HEK293T (cell line): ENCODE results near the gene TGFBR2.

ENCODE experiments used
- CTBP1 ChIP-seq: fragments of 450-650 bp; IDR thresholded peaks from 2 replicates; pipeline ENCODE4 v1.6.1; 2016; ENCODE audit warnings: borderline replicate concordance
- FOXA1 ChIP-seq: fragments of 450-650 bp; IDR thresholded peaks from 2 replicates; pipeline ENCODE4 v1.6.1; 2016; ENCODE audit warnings: mild to moderate bottlenecking
- FOXK2 ChIP-seq: fragments of 450-650 bp; IDR thresholded peaks from 2 replicates; pipeline ENCODE4 v1.6.1; 2016; ENCODE audit warnings: mild to moderate bottlenecking
- FOXM1 ChIP-seq: fragments of 450-650 bp; IDR thresholded peaks from 2 replicates; pipeline ENCODE4 v1.6.1; 2017; ENCODE audit warnings: mild to moderate bottlenecking, borderline replicate concordance
- HDGF ChIP-seq: fragments of 450-650 bp; IDR thresholded peaks from 2 replicates; pipeline ENCODE4 v1.6.1; 2017; ENCODE audit warnings: antibody characterized with exemption, borderline replicate concordance
- LEF1 ChIP-seq: fragments of 450-650 bp; IDR thresholded peaks from 2 replicates; pipeline ENCODE4 v1.6.1; 2017; ENCODE audit warnings: mild to moderate bottlenecking, borderline replicate concordance
- NFRKB ChIP-seq: fragments of 450-650 bp; IDR thresholded peaks from 2 replicates; pipeline ENCODE4 v1.6.1; 2016; ENCODE audit warnings: mild to moderate bottlenecking, moderate library complexity
- PKNOX1 ChIP-seq: fragments of 450-650 bp; IDR thresholded peaks from 2 replicates; pipeline ENCODE4 v1.6.1; 2016
- SP1 ChIP-seq: fragments of 450-650 bp; IDR thresholded peaks from 2 replicates; pipeline ENCODE4 v1.6.1; 2017
- SUZ12 ChIP-seq: fragments of 450-650 bp; IDR thresholded peaks from 2 replicates; pipeline ENCODE4 v1.6.1; 2016; ENCODE audit warnings: mild to moderate bottlenecking
- TARDBP ChIP-seq: fragments of 450-650 bp; IDR thresholded peaks from 2 replicates; pipeline ENCODE4 v1.6.1; 2016
- ZNF384 ChIP-seq: fragments of 450-650 bp; IDR thresholded peaks from 2 replicates; pipeline ENCODE4 v1.6.1; 2016

- TF ChIP-seq FOXK2 (no peak), ZNF384 (no peak), PKNOX1 (no peak), FOXM1 (no peak), SUZ12 (no peak), NFRKB (no peak), FOXA1 (no peak), LEF1 (no peak), SP1 (no peak), TARDBP (no peak), CTBP1 (no peak), HDGF (no peak)
Measured at GRCh38 chr3:30577788-30578187, 28.6 kb upstream of the TGFBR2 start.
